GM06990 (cell line): ENCODE results near the gene SH2D3A.

Experiments used
- DNase-seq: peaks from one replicate; pipeline ENCODE4 v3.0.0-alpha.2; 2011; ENCODE audit not compliant: insufficient read length; ENCODE audit errors: extremely low read depth
- H3K27me3 ChIP-seq: replicated peaks from 2 replicates; pipeline ENCODE4 v1.6.0; 2011; ENCODE audit warnings: low read length; ENCODE audit not compliant: control insufficient read depth, insufficient read depth
- H3K36me3 ChIP-seq: 2 replicates; pipeline ENCODE4 v1.5.1; 2011; ENCODE audit warnings: low read length; ENCODE audit not compliant: control insufficient read depth, insufficient read depth
- H3K4me3 ChIP-seq: replicated peaks from 2 replicates; pipeline ENCODE4 v1.5.1; 2011; ENCODE audit warnings: low read depth, mild to moderate bottlenecking, control low read depth, low read length
- CTCF ChIP-seq: IDR thresholded peaks from 2 replicates; pipeline ENCODE4 v1.5.1; 2011; ENCODE audit warnings: low read length, control low read depth, mild to moderate bottlenecking, inconsistent platforms; ENCODE audit not compliant: insufficient read depth, poor library complexity, severe bottlenecking

The SH2D3A gene

GRCh38 chr19:6721138-6721474, 46.1 kb downstream of the SH2D3A start:
- Histone ChIP-seq H3K27me3 (no peaks in the 10 kb centered on the region), H3K4me3 (no peak overlapping the region), H3K36me3 (no peaks in the 10 kb centered on the region)
- TF ChIP-seq CTCF: no peak
- no peak for DNase-seq

GRCh38 chr19:6720369-6721137, 46.7 kb downstream of the SH2D3A start, which contains the start of gene C3:
C3 (minus strand) TSS chr19:6720650; CDS start chr19:6720589, 61 bp downstream.
- DNase-seq: no peak
- TF ChIP-seq CTCF: no peak
- Histone ChIP-seq H3K36me3 (no peaks in the 10 kb centered on the region), H3K4me3 (no peak within 1 kb of the TSS), H3K27me3 (no peaks in the 10 kb centered on the region)

GRCh38 chr19:6719992-6720368, 47.3 kb downstream of the SH2D3A start:
- DNase-seq: no peak
- H3K27me3 ChIP-seq: no peaks in the 10 kb centered on the region
- no peak overlapping the region for H3K4me3 ChIP-seq
- H3K36me3 ChIP-seq: no peaks in the 10 kb centered on the region
- no peak for TF ChIP-seq CTCF

- H3K27me3 ChIP-seq: no peaks in the 10 kb centered on the region
- H3K4me3 ChIP-seq: no peak overlapping the region
- no peak for DNase-seq
- H3K36me3 ChIP-seq: no peaks in the 10 kb centered on the region
- no peak for TF ChIP-seq CTCF
These were observed 47.7 kb downstream of the SH2D3A start for GRCh38 chr19:6719540-6719861.

- Histone ChIP-seq H3K27me3 (no peaks in the 10 kb centered on the region), H3K36me3 (no peaks in the 10 kb centered on the region), H3K4me3 (no peak overlapping the region)
- no peak for DNase-seq
- no peak for TF ChIP-seq CTCF
These were observed 48.3 kb downstream of the SH2D3A start for GRCh38 chr19:6718741-6719539.
